SK-N-SH (cell line): ENCODE measurements around the gene ZNF608.

Experiments used
- CTCF ChIP-seq: fragments of 200-600 bp; sonication (generic); IDR thresholded peaks from 2 replicates; pipeline ENCODE4 v1.6.1; 2017; ENCODE audit warnings: antibody characterized with exemption, mild to moderate bottlenecking, moderate library complexity
- EP300 ChIP-seq, 2 experiments: IDR thresholded peaks; 2 replicates each; pipeline versions ENCODE4 v1.4.0 to v1.6.1; 2012; ENCODE audit warnings: borderline replicate concordance in 1 of 2, low read depth in 1 of 2, low read length in 1 of 2
- JUND ChIP-seq: IDR thresholded peaks from 2 replicates; pipeline ENCODE4 v1.4.0; 2012
- MAX ChIP-seq: IDR thresholded peaks from 2 replicates; pipeline ENCODE4 v1.4.0; 2012; ENCODE audit warnings: low read depth
- TAF1 ChIP-seq: IDR thresholded peaks from 2 replicates; pipeline ENCODE4 v1.6.1; 2012; ENCODE audit warnings: low read depth, mild to moderate bottlenecking, low read length, moderate library complexity, borderline replicate concordance

DNA sequence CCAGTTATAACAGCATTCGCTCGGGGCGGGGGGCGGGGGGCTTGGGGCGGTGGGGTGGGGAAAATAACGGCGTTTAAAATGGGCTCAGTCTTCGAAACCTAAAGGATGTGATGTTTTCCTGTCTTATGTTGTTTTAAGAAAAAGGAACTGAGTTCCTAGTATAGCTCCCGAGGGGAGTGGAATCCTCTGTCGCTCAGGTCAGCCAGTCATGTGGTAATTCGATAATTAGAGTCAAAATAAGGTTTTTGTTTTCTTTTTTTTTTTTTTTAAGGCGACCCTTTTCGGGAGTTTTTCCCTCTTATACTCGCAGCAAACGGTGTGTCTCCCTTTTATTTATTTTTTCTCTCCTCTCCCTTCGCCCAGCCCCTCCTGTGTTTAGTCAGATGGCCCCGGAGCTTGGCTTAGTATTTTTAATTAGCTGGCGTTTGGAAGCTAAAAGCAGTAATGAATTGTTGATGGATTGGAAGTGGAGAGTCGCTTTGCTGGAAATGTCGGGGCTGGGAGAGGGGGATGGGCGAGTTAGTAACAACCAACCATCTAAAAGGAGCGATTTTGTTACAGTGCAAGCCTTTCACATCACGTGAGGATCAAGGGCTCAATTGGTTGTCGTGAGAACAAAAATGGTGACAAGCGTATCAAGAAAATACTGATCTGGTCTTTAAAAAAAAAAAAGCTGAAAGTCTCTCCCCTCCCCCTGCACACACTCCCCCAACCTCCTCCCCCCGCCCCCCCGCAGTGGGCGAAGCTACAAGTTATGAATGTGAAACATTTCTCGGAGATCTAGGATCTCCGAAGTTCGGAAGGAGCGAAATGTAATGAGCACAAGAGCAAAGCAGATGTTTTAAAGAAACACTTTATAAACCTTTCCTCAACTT is 714 bp upstream of the ZNF608 start:
- TF ChIP-seq CTCF (no peak), EP300 (IDR thresholded peaks at IDR 0.05; ENCODE audit: borderline replicate concordance in 1 of 2, low read depth in 1 of 2, low read length in 1 of 2) (peak; percentile 32 to 60; a peak in 2 of 4 replicates), TAF1 (peak; percentile 33; the same call in 1 of the 2 replicates), JUND (peak; percentile 18; the same call in 1 of the 2 replicates), MAX (no peak)
